Myometrial cell (primary cell): ENCODE data around the gene CCDC24. TPM values are rescaled to one million over a fixed set of nuclear protein-coding genes. Genes with fewer than 3 reads are reported as not detected.

ENCODE experiments used
- total RNA-seq: library from RNA; depleted of rRNA; stranded (reverse); fragments of >200 nt; gene quantifications from 2 replicates; pipeline ENCODE4 v1.2.3, GENCODE V29; 2015

Gene CCDC24
- 3.7 and 6.0 TPM in 2 replicates for total RNA-seq

GRCh38 chr1:43991476-43992231, at the start of gene CCDC24:
Gene CCDC24 (plus strand): TSS chr1:43991599. CDS start chr1:43991879, 280 bp downstream.

GRCh38 chr1:43946236-43947060, 45.0 kb upstream of the CCDC24 start, which contains the start of gene IPO13:
Gene IPO13 (plus strand): TSS chr1:43946950. CDS start chr1:43947601, 651 bp downstream.

GRCh38 chr1:43969746-43970466, 21.5 kb upstream of the CCDC24 start, which contains the start of gene DPH2:
Gene DPH2 (plus strand): TSS chr1:43970010. CDS start chr1:43970176, 166 bp downstream.

GRCh38 chr1:43974443-43975248, 16.8 kb upstream of the CCDC24 start, which contains the start of gene ATP6V0B:
Gene ATP6V0B (plus strand): TSS chr1:43974960. CDS start chr1:43975041, 81 bp downstream.

GRCh38 chr1:43978551-43979260, 12.7 kb upstream of the CCDC24 start, which contains the start of gene B4GALT2:
Gene B4GALT2 (plus strand): TSS chr1:43979210. CDS start chr1:43981161, 1,951 bp downstream.

GRCh38 chr1:44031252-44032169, 40.1 kb downstream of the CCDC24 start, which contains the start of gene SLC6A9:
Gene SLC6A9 (minus strand): TSS chr1:44031462. CDS start chr1:44024277, 7,185 bp downstream.

Other genes starting within 250 kb of the CCDC24 start
- not detected in 2 replicates for gene ARTN, start 57.8 kb upstream of the CCDC24 start, total RNA-seq
- gene IPO13, start 44.6 kb upstream of the CCDC24 start, total RNA-seq, result 23.7 and 26.2 TPM in 2 replicates
- gene DPH2, start 21.6 kb upstream of the CCDC24 start, total RNA-seq, result 16.5 and 49.0 TPM in 2 replicates
- gene ATP6V0B, start 16.6 kb upstream of the CCDC24 start, total RNA-seq, result 126 and 144 TPM in 2 replicates
- 134 and 142 TPM in 2 replicates for gene B4GALT2, start 12.4 kb upstream of the CCDC24 start, total RNA-seq
- gene SLC6A9, start 39.9 kb downstream of the CCDC24 start, total RNA-seq, result 3.9 and 5.5 TPM in 2 replicates
- under 0.01 TPM in 1 of 2 replicates, not detected in the other for gene KLF17, start 127.2 kb downstream of the CCDC24 start, total RNA-seq
- gene KLF18, start 150.0 kb downstream of the CCDC24 start, total RNA-seq, result not detected in 2 replicates
- gene DMAP1, start 221.9 kb downstream of the CCDC24 start, total RNA-seq, result 38.1 and 49.1 TPM in 2 replicates